HUES6 (cell line): Measurements from ENCODE around the gene RAPGEF4.

Experiments
- H3K27ac ChIP-seq: 2 replicates; pipeline ENCODE4 v1.7.0; 2013; ENCODE audit warnings: low read depth, mild to moderate bottlenecking, low read length, inconsistent platforms
- H3K27me3 ChIP-seq: 2 replicates; pipeline ENCODE4 v1.6.1; 2013; ENCODE audit warnings: low read length; ENCODE audit not compliant: control insufficient read depth, insufficient read depth
- H3K36me3 ChIP-seq: 2 replicates; pipeline ENCODE4 v1.6.1; 2013; ENCODE audit warnings: low read length; ENCODE audit not compliant: control insufficient read depth, insufficient read depth
- H3K4me1 ChIP-seq: 2 replicates; pipeline ENCODE4 v1.6.1; 2013; ENCODE audit warnings: low read length; ENCODE audit not compliant: control insufficient read depth, insufficient read depth
- H3K4me3 ChIP-seq: 2 replicates; pipeline ENCODE4 v1.5.1; 2013; ENCODE audit warnings: low read depth, low read length
- H3K9ac ChIP-seq: one replicate; pipeline ENCODE4 v1.6.1; 2013; ENCODE audit warnings: mild to moderate bottlenecking, low read length
- H3K9me3 ChIP-seq: 2 replicates; pipeline ENCODE4 v1.6.1; 2013; ENCODE audit warnings: low read depth, low read length; ENCODE audit not compliant: control insufficient read depth, insufficient read depth

Gene RAPGEF4

GRCh38 chr2:172806996-172807395 lies 71.4 kb downstream of the RAPGEF4 start:
- Histone ChIP-seq H3K4me1 (peaks cover 6% of the 10 kb centered on the region; the same call in 1 of the 2 replicates), H3K9ac (no peak overlapping the region), H3K9me3 (peaks cover 20% of the 10 kb centered on the region), H3K36me3 (no peaks in the 10 kb centered on the region), H3K27ac (no peak overlapping the region), H3K27me3 (no peaks in the 10 kb centered on the region), H3K4me3 (no peak overlapping the region)

GRCh38 chr2:172808156-172808555 lies 72.5 kb downstream of the RAPGEF4 start:
- Histone ChIP-seq H3K27ac (no peak overlapping the region), H3K27me3 (no peaks in the 10 kb centered on the region), H3K4me1 (peaks cover 6% of the 10 kb centered on the region; the same call in 1 of the 2 replicates), H3K9ac (no peak overlapping the region), H3K4me3 (no peak overlapping the region), H3K9me3 (peaks cover 8% of the 10 kb centered on the region), H3K36me3 (no peaks in the 10 kb centered on the region)

DNA sequence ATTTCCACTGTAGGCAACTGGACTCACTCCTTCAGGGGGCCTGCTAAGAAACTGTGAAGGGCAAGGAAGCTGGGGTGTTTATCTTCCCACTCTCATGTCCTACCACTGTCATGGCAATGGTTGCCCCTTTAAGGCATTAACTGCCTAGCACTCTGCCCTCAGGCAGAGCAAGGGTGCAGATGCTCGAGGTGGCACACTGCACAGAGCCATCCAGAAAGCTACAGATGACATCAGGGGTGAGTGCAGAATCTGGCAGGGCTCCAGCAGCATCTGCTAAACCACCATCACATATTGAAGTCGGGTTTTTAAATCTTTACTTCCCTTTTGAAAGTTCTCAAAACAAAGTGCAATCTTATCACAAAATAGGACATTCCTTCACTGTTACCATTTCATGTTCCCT lies 75.4 kb downstream of the RAPGEF4 start:
- Histone ChIP-seq H3K4me1 (peaks cover 6% of the 10 kb centered on the region; the same call in 1 of the 2 replicates), H3K27me3 (no peaks in the 10 kb centered on the region), H3K4me3 (no peak overlapping the region), H3K9ac (no peak overlapping the region), H3K9me3 (no peaks in the 10 kb centered on the region), H3K27ac (no peak overlapping the region), H3K36me3 (no peaks in the 10 kb centered on the region)

DNA sequence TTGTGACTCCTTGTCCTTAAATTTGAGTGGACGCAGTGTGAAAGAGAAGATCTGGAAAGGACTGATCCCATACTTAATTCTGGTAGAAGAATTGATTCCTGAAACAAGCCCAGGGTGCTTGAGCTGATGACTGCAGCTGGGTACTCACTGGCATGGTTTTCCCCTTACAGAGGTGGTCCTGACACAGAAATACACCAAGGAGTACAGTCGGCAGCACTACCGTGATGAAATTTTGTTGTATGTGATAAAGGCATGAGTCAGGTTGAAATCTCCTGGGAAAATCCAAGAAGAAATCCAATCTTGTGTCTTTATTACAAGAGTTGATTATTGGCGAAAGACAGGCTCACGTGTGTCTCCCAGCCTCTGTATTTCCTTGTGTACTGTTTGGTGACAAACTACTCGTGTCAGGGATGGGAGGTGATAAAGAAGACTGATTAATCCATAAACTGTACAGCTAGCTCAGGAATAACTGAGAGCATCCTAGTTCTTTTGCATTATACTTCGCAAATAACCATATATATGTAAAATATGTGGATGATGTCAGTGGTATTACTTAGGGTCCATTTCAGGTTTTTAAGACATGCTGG lies 76.6 kb downstream of the RAPGEF4 start:
- no peak overlapping the region for H3K4me3 ChIP-seq

GRCh38 chr2:172813314-172813888 lies 77.8 kb downstream of the RAPGEF4 start:
- no peak overlapping the region for H3K9ac ChIP-seq
- no peaks in the 10 kb centered on the region for H3K4me1 ChIP-seq

More for the DNA sequence above, 76.6 kb downstream of the RAPGEF4 start:
- H3K36me3 ChIP-seq, result no peaks in the 10 kb centered on the region
- no peaks in the 10 kb centered on the region for H3K27me3 ChIP-seq
- H3K9me3 ChIP-seq, result no peaks in the 10 kb centered on the region
- no peaks in the 10 kb centered on the region for H3K4me1 ChIP-seq
- no peak overlapping the region for H3K9ac ChIP-seq
- H3K27ac ChIP-seq, result no peak overlapping the region

GRCh38 chr2:172817411-172817810 lies 81.8 kb downstream of the RAPGEF4 start:
- Histone ChIP-seq H3K4me3 (no peak overlapping the region), H3K36me3 (no peaks in the 10 kb centered on the region), H3K27ac (no peak overlapping the region), H3K4me1 (no peaks in the 10 kb centered on the region), H3K27me3 (no peaks in the 10 kb centered on the region), H3K9me3 (no peaks in the 10 kb centered on the region), H3K9ac (no peak overlapping the region)

More at GRCh38 chr2:172813314-172813888, 77.8 kb downstream of the RAPGEF4 start:
- Histone ChIP-seq H3K36me3 (no peaks in the 10 kb centered on the region), H3K4me3 (no peak overlapping the region), H3K27me3 (no peaks in the 10 kb centered on the region), H3K9me3 (no peaks in the 10 kb centered on the region), H3K27ac (no peak overlapping the region)

- no peak overlapping the region for H3K27ac ChIP-seq
- no peaks in the 10 kb centered on the region for H3K9me3 ChIP-seq
- H3K4me1 ChIP-seq, result no peaks in the 10 kb centered on the region
- H3K36me3 ChIP-seq, result no peaks in the 10 kb centered on the region
- H3K9ac ChIP-seq, result no peak overlapping the region
- no peaks in the 10 kb centered on the region for H3K27me3 ChIP-seq
- no peak overlapping the region for H3K4me3 ChIP-seq
Observed at GRCh38 chr2:172819943-172820342, 84.3 kb downstream of the RAPGEF4 start.

- Histone ChIP-seq H3K9me3 (no peaks in the 10 kb centered on the region), H3K36me3 (no peaks in the 10 kb centered on the region), H3K4me1 (no peaks in the 10 kb centered on the region), H3K4me3 (no peak overlapping the region), H3K27me3 (no peaks in the 10 kb centered on the region), H3K27ac (no peak overlapping the region), H3K9ac (no peak overlapping the region)
Observed at GRCh38 chr2:172821370-172822338, 86.0 kb downstream of the RAPGEF4 start.

- Histone ChIP-seq H3K27ac (no peak overlapping the region), H3K36me3 (no peaks in the 10 kb centered on the region), H3K9me3 (no peaks in the 10 kb centered on the region), H3K4me3 (no peak overlapping the region), H3K4me1 (no peaks in the 10 kb centered on the region), H3K27me3 (no peaks in the 10 kb centered on the region), H3K9ac (no peak overlapping the region)
Observed at GRCh38 chr2:172822585-172822984, 86.9 kb downstream of the RAPGEF4 start.

DNA sequence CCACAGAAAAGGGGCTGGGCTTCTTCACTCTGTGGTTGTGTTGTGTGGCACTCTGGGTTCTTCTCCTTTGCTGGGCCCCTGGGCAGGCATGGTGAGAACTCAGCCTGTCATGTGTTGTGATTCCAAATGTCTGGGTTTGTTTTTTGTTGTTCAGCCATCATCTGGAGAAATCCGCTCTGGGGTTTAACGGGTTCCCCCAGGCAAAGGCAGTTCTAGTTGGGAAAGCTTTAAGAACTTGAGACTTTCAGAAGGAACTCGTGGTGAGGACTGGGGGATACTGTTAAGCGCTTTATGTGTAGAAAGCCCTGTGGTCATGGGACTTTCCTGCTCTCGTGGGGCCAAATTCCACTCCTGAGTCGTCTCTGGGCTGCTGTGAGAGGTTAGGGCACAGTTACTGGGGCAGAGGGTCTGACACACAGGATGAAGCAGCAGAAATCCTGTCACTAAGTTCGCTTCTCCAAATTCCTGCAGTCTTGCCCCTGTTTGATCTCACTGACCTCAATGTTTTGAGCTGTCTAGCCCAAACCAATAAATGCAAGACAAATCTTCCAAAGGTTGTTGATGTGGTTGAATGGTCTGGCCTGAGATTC lies 87.7 kb downstream of the RAPGEF4 start:
- no peaks in the 10 kb centered on the region for H3K27me3 ChIP-seq
- no peaks in the 10 kb centered on the region for H3K4me1 ChIP-seq

More for the DNA sequence above, 87.7 kb downstream of the RAPGEF4 start:
- no peaks in the 10 kb centered on the region for H3K9me3 ChIP-seq
- no peaks in the 10 kb centered on the region for H3K36me3 ChIP-seq
- no peak overlapping the region for H3K9ac ChIP-seq
- H3K27ac ChIP-seq, result no peak overlapping the region
- H3K4me3 ChIP-seq, result no peak overlapping the region
